MM.1S (cell line): ENCODE data around the gene ADAMTS13.

Source experiments
- CTCF ChIP-seq: fragments of 300-600 bp; sonication (generic); IDR thresholded peaks from 2 replicates; pipeline ENCODE4 v1.5.1; 2016; ENCODE audit warnings: antibody characterized with exemption, low read length, mixed read lengths
- EZH2 ChIP-seq: fragments of 300-600 bp; sonication (generic); optimal IDR thresholded peaks from 2 replicates; pipeline ENCODE3; 2017; ENCODE audit warnings: low read depth, mild to moderate bottlenecking, antibody characterized with exemption, low read length, mixed read lengths

- no peak for TF ChIP-seq CTCF
- TF ChIP-seq EZH2, result no peak
Measured at GRCh38 chr9:133508046-133508445, 85.9 kb downstream of the ADAMTS13 start.
